ENCODE data around the gene CASTOR2. TPM values are rescaled to one million over a fixed set of nuclear protein-coding genes. Genes with fewer than 3 reads are reported as not detected.

The CASTOR2 gene
- total and polyA plus RNA-seq, 12 donors, result 0.47 to 48.4 (median 17.3) TPM

- Histone ChIP-seq H3K4me1 (replicated peaks in 1 of 2) (peaks cover 0 to 3% of the 10 kb centered on the region in 2 donors), H3K9me3 (replicated peaks in 1 of 3) (no peaks in the 10 kb centered on the region), H3K36me3 (replicated peaks in 1 of 2) (peaks cover 0 to 30% of the 10 kb centered on the region in 2 donors), H3K27me3 (no peaks in the 10 kb centered on the region), H3K27ac (peak overlapping the region in 2 of 5 donors; percentile 50 to 60), H3K4me3 (no peak overlapping the region)
- intact Hi-C loops (cut with DNase I), result no loop called here
- 74 to 92% (median 76%) methylated on average over 10 to 14 of the region's 14 CpGs for WGBS, 4 donors
- TF ChIP-seq POLR2A (IDR thresholded peaks at IDR 0.05), result no peak
- TF ChIP-seq CTCF (IDR thresholded peaks at IDR 0.05), result no peak
- no peak for DNase-seq
Observed at GRCh38 chr7:75045881-75046280, 81.4 kb downstream of the CASTOR2 start.

GRCh38 chr7:75048435-75049379 is 84.2 kb downstream of the CASTOR2 start:
- DNase-seq, result no peak
- Histone ChIP-seq H3K4me3 (no peak overlapping the region), H3K27ac (peak overlapping the region in 1 of 5 donors; percentile 13), H3K9me3 (replicated peaks in 1 of 3) (no peaks in the 10 kb centered on the region), H3K27me3 (no peaks in the 10 kb centered on the region), H3K4me1 (replicated peaks in 1 of 2) (peaks cover 0 to 3% of the 10 kb centered on the region in 2 donors), H3K36me3 (replicated peaks in 1 of 2) (peaks cover 0 to 40% of the 10 kb centered on the region in 2 donors)
- intact Hi-C loops (cut with DNase I), result no loop called here
- WGBS, 4 donors, result 77 to 83% (median 83%) methylated on average over 11 to 17 of the region's 17 CpGs
- TF ChIP-seq CTCF (IDR thresholded peaks at IDR 0.05), result no peak
- TF ChIP-seq POLR2A (IDR thresholded peaks at IDR 0.05), result no peak

- Histone ChIP-seq H3K4me1 (replicated peaks in 1 of 2) (peaks cover 5 to 11% of the 10 kb centered on the region in 2 donors), H3K27ac (no peak overlapping the region), H3K27me3 (no peaks in the 10 kb centered on the region), H3K4me3 (no peak overlapping the region), H3K9me3 (replicated peaks in 1 of 3) (no peaks in the 10 kb centered on the region), H3K36me3 (replicated peaks in 1 of 2) (peaks cover 0 to 40% of the 10 kb centered on the region in 2 donors)
- DNase-seq, result no peak
- WGBS, 4 donors, result 66 to 80% (median 78%) methylated on average over 10 of the region's 10 CpGs
- no peak for TF ChIP-seq POLR2A (IDR thresholded peaks at IDR 0.05)
- TF ChIP-seq CTCF (IDR thresholded peaks at IDR 0.05), result no peak
- intact Hi-C loops (cut with DNase I), result no loop called here
Observed at GRCh38 chr7:75049817-75050216, 85.3 kb downstream of the CASTOR2 start.

- TF ChIP-seq POLR2A (IDR thresholded peaks at IDR 0.05) (no peak), CTCF (IDR thresholded peaks at IDR 0.05) (no peak)
- peaks cover 12 to 18% of the 10 kb centered on the region in 2 donors for H3K4me1 ChIP-seq (replicated peaks in 1 of 2)
- no peaks in the 10 kb centered on the region for H3K9me3 ChIP-seq (replicated peaks in 1 of 3)
- DNase-seq, result no peak
- H3K27ac ChIP-seq, result no peak overlapping the region
- intact Hi-C loops (cut with DNase I), result no loop called here
- H3K27me3 ChIP-seq, result no peaks in the 10 kb centered on the region
- H3K36me3 ChIP-seq (replicated peaks in 1 of 2), result peaks cover 0 to 43% of the 10 kb centered on the region in 2 donors
- no peak overlapping the region for H3K4me3 ChIP-seq
- 92 to 94% (median 92%) methylated on average over 12 of the region's 12 CpGs for WGBS, 4 donors
Observed at GRCh38 chr7:75050501-75050900, 86.0 kb downstream of the CASTOR2 start.

Data from adrenal gland (tissue), 12 donors.